GM21825 (cell line): ENCODE results near the gene GGT6.

Source experiments
- ATAC-seq: cut with Tn5 transposase; IDR thresholded peaks from one replicate; pipeline ENCODE4 v1.9.1; 2021; ENCODE audit warnings: mild to moderate bottlenecking, moderate library complexity; ENCODE audit not compliant: unreplicated experiment

Gene GGT6

GRCh38 chr17:4540687-4541327 is 19.6 kb downstream of the GGT6 start:
- ATAC-seq: no peak

GRCh38 chr17:4540224-4540651 is 20.1 kb downstream of the GGT6 start:
- ATAC-seq: no peak

DNA sequence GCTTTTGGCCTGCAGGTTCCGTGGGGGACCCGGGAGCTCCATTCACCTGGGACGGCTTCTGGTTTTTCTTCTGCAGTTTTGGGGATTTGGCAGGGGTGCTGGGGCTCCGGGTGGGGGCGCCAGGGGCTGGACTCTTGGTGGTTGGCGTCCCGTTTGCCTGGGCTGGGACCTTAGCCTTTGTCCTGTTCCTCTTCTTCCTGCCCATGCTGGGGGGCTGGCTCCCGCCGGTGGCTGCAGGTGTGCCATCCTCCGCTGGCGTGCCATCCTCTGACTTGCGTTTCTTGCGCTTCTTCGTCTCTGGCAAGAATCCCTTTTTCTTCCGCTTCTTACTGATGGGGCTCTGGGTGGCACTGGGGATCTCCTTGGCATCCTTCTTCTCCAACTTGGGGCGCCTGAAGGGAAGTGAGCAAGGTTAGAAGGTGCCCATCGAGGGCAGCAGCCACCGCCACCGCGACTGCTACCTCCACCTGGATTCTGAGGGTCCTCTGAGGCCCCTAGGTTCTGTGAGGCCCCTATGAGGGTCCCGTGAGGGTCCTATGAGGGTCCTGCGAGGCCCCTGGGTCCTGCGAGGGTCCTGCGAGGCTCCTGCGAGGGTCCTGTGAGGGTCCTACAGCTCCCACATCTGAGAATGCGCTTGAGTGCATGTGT is 20.7 kb downstream of the GGT6 start:
- no peak for ATAC-seq

- ATAC-seq: no peak
These were observed 21.4 kb downstream of the GGT6 start for GRCh38 chr17:4539025-4539424.

- no peak for ATAC-seq
These were observed 22.0 kb downstream of the GGT6 start for GRCh38 chr17:4538236-4539002.

- ATAC-seq: no peak
These were observed 22.7 kb downstream of the GGT6 start for GRCh38 chr17:4537451-4538235.

DNA sequence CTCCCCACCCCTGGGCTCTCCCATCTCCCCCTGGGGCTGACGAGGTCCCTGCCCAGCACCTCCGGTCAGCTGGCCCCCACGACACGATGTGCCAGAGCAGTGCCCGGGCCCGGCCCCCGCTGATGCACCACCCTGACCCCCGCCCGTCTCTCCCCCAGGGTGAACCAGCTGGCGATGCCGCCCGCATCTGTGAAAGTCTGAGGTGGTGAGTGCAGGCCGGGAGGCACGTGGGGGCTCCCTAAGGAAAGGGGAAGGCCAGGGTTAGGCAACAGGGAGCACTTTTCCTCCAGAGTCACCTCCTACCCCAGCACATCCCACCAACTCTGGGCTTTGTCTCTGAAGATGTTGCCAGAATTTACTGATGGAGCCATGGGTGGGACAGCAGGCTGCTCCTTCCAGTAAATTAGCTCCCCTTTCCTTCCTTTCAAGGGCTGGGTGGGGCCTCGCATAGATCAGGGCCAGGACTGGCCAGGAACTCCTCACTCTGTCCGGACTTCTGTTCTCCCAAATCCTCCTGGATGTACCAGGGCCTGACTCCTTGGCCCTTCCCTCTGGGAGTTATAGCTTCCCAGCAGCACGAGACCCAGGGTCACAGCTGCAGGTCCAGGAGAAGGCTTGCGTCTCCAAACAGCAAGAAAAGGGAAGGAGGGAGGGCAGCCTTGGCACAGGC is 23.5 kb downstream of the GGT6 start:
- no peak for ATAC-seq

GRCh38 chr17:4536259-4536741 is 24.1 kb downstream of the GGT6 start:
- ATAC-seq: no peak

DNA sequence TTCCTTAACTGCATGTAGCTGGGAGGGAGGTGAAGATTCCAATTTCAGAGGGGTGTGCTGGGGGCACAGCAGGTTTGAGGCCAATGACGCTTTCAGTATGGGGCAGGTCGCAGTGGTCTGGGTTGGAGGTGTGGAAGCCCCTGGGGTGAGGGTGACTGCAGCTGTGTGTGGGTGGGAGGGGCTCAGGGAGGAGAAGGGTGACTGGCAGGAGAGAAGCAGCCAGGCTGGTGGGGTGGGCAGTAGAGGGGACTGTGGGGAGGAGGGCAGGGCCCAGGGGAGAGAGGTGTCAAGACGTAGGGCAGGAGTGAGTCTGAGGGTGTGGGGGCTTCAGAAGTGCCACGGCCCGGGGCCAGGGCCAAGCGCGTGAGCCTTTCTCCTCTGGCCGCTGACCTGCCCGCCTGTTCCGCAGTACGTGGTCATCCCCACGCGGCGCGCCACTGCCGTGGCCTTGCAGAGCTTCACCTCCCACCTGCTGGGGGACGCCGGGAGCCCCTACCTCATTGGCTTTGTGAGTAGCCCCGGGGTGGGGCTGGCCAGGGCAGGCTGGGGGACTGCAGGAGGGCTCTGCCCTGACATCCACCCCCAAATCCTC is 24.6 kb downstream of the GGT6 start:
- no peak for ATAC-seq

GRCh38 chr17:4534928-4535666 is 25.3 kb downstream of the GGT6 start:
- no peak for ATAC-seq

- no peak for ATAC-seq
These were observed 25.9 kb downstream of the GGT6 start for GRCh38 chr17:4534515-4534914.

DNA sequence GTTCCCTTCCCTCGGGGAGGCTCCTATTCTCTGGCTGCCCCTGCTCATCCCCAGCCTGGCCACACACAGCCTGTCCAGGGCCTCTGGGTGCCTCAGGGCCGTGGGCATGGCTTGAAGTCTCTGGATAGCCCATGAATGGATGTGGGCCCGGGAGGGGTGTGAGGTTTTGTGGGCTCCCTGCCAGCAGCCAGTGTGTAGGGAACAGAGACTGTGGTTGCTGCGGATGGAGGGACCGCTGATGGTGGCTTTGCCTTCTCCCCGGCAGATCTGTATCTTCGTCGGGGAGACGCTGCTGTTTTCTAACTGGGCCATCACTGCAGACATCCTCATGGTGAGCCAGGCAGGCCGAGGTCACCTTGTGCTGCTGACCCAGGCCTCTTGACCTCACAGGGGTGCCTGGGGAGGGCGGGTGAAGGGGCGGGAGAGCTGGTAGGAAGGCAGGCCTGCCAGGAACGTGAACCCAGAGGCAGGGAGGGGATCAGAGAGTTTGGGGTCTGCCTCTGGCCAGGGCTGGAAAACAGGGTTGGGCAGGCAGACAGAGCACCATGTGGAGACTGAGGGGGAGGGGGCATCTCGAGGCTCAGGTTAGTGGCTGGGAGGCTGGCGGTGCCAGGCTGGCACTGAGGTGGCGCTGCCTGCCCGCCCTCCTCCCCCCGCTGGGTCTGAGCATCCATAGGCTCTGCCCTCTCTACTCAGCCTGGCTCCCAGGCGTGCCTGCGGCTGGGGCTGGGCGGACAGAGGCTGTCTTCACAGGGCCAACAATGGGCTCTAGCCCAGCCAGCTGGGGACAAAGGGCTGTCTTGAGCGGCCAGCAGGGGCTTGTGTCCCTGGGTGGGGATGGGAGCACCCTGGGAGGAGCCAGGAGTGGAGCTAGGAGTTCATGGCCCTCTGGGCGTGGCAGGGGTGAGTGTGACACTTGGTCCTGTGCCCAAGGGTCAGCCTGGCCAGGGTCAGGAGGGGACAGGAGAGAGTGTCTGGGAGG is 26.6 kb downstream of the GGT6 start:
- no peak for ATAC-seq

GRCh38 chr17:4532860-4533522 is 27.4 kb downstream of the GGT6 start:
- no peak for ATAC-seq

DNA sequence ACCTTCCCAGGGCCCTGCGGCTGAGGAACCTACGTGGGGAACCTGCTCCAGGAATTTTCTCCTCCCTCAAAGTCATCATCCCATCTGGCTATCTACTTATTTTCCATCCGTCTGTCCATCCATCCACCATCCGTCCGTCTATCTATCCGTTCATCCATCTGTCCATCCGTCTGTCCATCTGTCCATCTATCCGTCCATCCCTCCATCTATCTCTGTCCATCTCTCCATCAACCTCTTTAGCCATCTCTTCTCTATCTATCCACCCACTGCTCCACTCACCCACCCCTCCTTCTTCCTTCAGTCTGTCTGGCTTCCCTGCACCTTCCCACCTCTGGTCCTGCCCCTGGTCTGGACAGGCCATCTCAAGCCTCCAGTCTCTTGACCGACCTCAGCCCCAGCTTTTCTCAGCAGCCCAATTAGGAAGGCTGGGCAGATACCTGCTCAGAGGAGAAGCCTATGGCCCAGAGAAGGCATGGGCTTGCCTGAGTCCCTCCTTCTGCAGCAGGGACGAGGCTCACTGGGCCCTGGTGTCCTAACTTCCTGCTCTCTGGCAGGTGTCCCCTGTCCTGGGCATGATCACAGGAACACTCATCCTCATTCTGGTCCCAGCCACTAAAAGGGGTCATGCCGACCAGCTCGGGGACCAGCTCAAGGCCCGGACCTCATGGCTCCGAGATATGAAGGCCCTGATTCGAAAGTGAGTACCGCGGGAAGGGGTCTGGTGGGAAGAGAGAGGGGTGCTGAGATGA is 28.2 kb downstream of the GGT6 start:
- no peak for ATAC-seq

DNA sequence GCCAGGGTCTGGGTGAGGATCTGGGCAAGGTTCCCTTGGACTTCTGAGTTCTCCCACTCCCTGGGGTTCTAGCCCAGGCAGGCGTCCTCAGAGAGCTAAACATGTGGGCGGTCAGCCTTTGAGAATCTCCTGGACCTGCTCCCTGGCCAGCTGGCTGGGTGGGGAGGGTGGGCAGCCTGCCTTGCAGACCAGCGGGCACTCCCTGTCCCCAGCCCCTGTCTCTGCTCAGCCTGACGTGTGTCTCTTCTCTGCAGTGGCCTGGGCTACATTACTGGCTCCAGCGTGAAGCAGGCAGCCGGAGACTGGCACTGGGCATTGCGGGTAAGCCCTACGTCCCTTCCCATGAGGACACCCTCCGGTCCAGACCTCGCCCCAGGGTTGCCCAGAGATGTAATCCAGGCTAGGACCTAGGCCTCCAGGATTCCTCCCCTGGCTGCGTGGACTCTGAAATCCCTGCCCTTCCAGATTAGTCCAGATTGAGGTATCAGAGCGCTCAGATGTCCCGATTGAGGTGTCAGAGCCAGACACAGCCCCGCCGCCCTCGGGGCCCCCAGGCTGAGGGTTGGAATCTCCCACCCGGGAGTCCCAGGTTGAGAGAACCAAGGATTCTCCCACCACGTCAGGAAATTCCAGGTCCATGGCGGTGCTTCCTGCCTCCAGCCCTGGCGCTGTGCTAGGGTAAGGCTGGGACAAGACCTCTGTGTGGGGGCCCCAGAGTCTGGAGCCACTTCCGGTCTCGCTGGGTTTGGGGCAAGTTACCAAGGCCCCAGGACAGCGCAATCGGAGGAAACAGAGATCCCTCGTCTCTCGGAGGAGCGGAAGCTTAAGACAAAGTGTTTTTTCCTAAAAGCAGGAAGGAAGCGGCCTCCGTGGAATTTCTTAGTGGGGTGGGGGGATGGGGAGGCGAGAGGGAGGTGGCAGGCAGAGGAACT is 29.3 kb downstream of the GGT6 start:
- no peak for ATAC-seq

GRCh38 chr17:4529533-4530152 is 30.7 kb downstream of the GGT6 start:
- no peak for ATAC-seq
